ENCODE measurements around the gene DHRS7. TPM values are rescaled to one million over a fixed set of nuclear protein-coding genes. Genes with fewer than 3 reads are reported as not detected.

The DHRS7 gene
- total RNA-seq, 2 experiments from 2014 or later: 24.5 to 28.6 TPM

GRCh38 chr14:60097974-60098373, 67.2 kb downstream of the DHRS7 start:
- no peaks in the 10 kb centered on the region for H3K9me3 Mint-ChIP-seq

GRCh38 chr14:60095781-60096450, 69.3 kb downstream of the DHRS7 start:
- no peak for DNase-seq
- H3K27me3 Mint-ChIP-seq: no peaks in the 10 kb centered on the region
- peaks cover 35% of the 10 kb centered on the region for H3K36me3 Mint-ChIP-seq (ENCODE audit: low read depth)
- CTCF ChIA-PET: no interaction called here
- H3K4me1 ChIP-seq (ENCODE audit: insufficient read depth, low read length): peaks cover 21% of the 10 kb centered on the region
- peaks cover 62% of the 10 kb centered on the region for H3K4me1 Mint-ChIP-seq (ENCODE audit: low read depth)
- H3K4me3 Mint-ChIP-seq: no peak overlapping the region
- no peak overlapping the region for H3K4me3 ChIP-seq (ENCODE audit: low read length)
- no peak overlapping the region for H3K27ac Mint-ChIP-seq
- H3K36me3 ChIP-seq (ENCODE audit: insufficient read depth, low read length): peaks cover 10% of the 10 kb centered on the region
- no peaks in the 10 kb centered on the region for H3K27me3 ChIP-seq (ENCODE audit: control insufficient read depth in 1 of 2, insufficient read depth in 2 of 2, low read length in 2 of 2)
- no peak for TF ChIP-seq CTCF (IDR thresholded peaks at IDR 0.05)
- POLR2A ChIA-PET: interaction anchor here (0.7 to 1.2 kb wide), 3 partner anchors 70 to 1654 kb away, joined by 3 read pairs; partner anchors contain the start of gene DHRS7
- H3K27ac ChIP-seq (ENCODE audit: low read depth in 1 of 2, low read length in 2 of 2): no peak overlapping the region
- H3K9me3 Mint-ChIP-seq: no peaks in the 10 kb centered on the region
- ATAC-seq (ENCODE audit: poor library complexity): no peak
- no peaks in the 10 kb centered on the region for H3K9me3 ChIP-seq (ENCODE audit: control insufficient read depth in 1 of 2, insufficient read depth in 1 of 2, low read length in 2 of 2)
- intact Hi-C loops (cut with DNase I, micrococcal nuclease): loop anchor here (2.0 to 10.0 kb wide), 3 partner anchors 19 to 611 kb away; partner anchors contain the start of genes JKAMP (in 2 of the 2) and L3HYPDH (in 2 of the 2)

More at GRCh38 chr14:60097974-60098373, 67.2 kb downstream of the DHRS7 start:
- TF ChIP-seq CTCF (IDR thresholded peaks at IDR 0.05): no peak
- no peak overlapping the region for H3K27ac Mint-ChIP-seq
- peaks cover 63% of the 10 kb centered on the region for H3K4me1 Mint-ChIP-seq (ENCODE audit: low read depth)
- no peaks in the 10 kb centered on the region for H3K27me3 ChIP-seq (ENCODE audit: control insufficient read depth in 1 of 2, insufficient read depth in 2 of 2, low read length in 2 of 2)
- intact Hi-C loops (cut with DNase I, micrococcal nuclease): loop anchor here (2.0 to 10.0 kb wide), 3 partner anchors 17 to 613 kb away; partner anchors contain the start of genes JKAMP (in 2 of the 2) and L3HYPDH (in 2 of the 2)
- H3K4me1 ChIP-seq (ENCODE audit: insufficient read depth, low read length): peaks cover 9% of the 10 kb centered on the region
- no peaks in the 10 kb centered on the region for H3K27me3 Mint-ChIP-seq
- no peaks in the 10 kb centered on the region for H3K9me3 ChIP-seq (ENCODE audit: control insufficient read depth in 1 of 2, insufficient read depth in 1 of 2, low read length in 2 of 2)
- ChIA-PET POLR2A (interaction anchor here (1.0 kb wide), 1 partner anchor 150 kb away, joined by 4 read pairs; no protein-coding TSS in a partner anchor), CTCF (no interaction called here)
- DNase-seq (no peak), ATAC-seq (ENCODE audit: poor library complexity) (no peak)
- no peak overlapping the region for H3K27ac ChIP-seq (ENCODE audit: low read depth in 1 of 2, low read length in 2 of 2)
- peaks cover 24% of the 10 kb centered on the region for H3K36me3 Mint-ChIP-seq (ENCODE audit: low read depth)
- H3K4me3 ChIP-seq (ENCODE audit: low read length): no peak overlapping the region
- peaks cover 10% of the 10 kb centered on the region for H3K36me3 ChIP-seq (ENCODE audit: insufficient read depth, low read length)
- no peak overlapping the region for H3K4me3 Mint-ChIP-seq

GRCh38 chr14:60095231-60095630, 70.0 kb downstream of the DHRS7 start:
- Mint-ChIP-seq H3K4me3 (no peak overlapping the region), H3K27me3 (no peaks in the 10 kb centered on the region), H3K36me3 (ENCODE audit: low read depth) (peaks cover 30% of the 10 kb centered on the region), H3K9me3 (no peaks in the 10 kb centered on the region), H3K4me1 (ENCODE audit: low read depth) (peaks cover 62% of the 10 kb centered on the region), H3K27ac (no peak overlapping the region)
- no peak for ATAC-seq (ENCODE audit: poor library complexity)
- H3K4me3 ChIP-seq (ENCODE audit: low read length): no peak overlapping the region
- TF ChIP-seq CTCF (IDR thresholded peaks at IDR 0.05): no peak
- intact Hi-C loops (cut with DNase I, micrococcal nuclease): loop anchor here (10.0 kb wide), 1 partner anchor 610 kb away; the partner anchor contains the start of genes JKAMP (in 2 of the 2) and L3HYPDH (in 2 of the 2)
- peaks cover 21% of the 10 kb centered on the region for H3K4me1 ChIP-seq (ENCODE audit: insufficient read depth, low read length)
- H3K9me3 ChIP-seq (ENCODE audit: control insufficient read depth in 1 of 2, insufficient read depth in 1 of 2, low read length in 2 of 2): no peaks in the 10 kb centered on the region
- peak in 2 of 14 experiments; percentile 26 to 38 for DNase-seq
- no peak overlapping the region for H3K27ac ChIP-seq (ENCODE audit: low read depth in 1 of 2, low read length in 2 of 2)
- no peaks in the 10 kb centered on the region for H3K27me3 ChIP-seq (ENCODE audit: control insufficient read depth in 1 of 2, insufficient read depth in 2 of 2, low read length in 2 of 2)
- H3K36me3 ChIP-seq (ENCODE audit: insufficient read depth, low read length): peaks cover 10% of the 10 kb centered on the region
- CTCF ChIA-PET: no interaction called here
- POLR2A ChIA-PET: interaction anchor here (0.7 to 1.2 kb wide), 4 partner anchors 70 to 1655 kb away, joined by 3 read pairs; partner anchors contain the start of gene DHRS7

Measured in CD4-positive, alpha-beta T cell (primary cell).